Mammary epithelial cell (primary cell): ENCODE data around the gene CDH4.

Source experiments
- EZH2 ChIP-seq: IDR thresholded peaks from 2 replicates; pipeline ENCODE4 v1.6.1; 2012; ENCODE audit warnings: low read length, inconsistent platforms, borderline replicate concordance
- TF ChIP-seq, protein P1 (sequence below), 2 donors: IDR thresholded peaks in 1 of 2; conservative IDR thresholded peaks in 1 of 2; 2 replicates each; pipeline ENCODE4 v1.5.1; 2011 to 2012; ENCODE audit warnings: inconsistent platforms in 2 of 2, low read length in 2 of 2, mild to moderate bottlenecking in 2 of 2, control low read depth in 1 of 2, low read depth in 1 of 2; ENCODE audit not compliant: insufficient read depth in 1 of 2; ENCODE audit errors: extremely low read depth in 1 of 2

GRCh38 chr20:61556111-61556510 lies 304.1 kb downstream of the CDH4 start:
- TF ChIP-seq, protein P1, sequence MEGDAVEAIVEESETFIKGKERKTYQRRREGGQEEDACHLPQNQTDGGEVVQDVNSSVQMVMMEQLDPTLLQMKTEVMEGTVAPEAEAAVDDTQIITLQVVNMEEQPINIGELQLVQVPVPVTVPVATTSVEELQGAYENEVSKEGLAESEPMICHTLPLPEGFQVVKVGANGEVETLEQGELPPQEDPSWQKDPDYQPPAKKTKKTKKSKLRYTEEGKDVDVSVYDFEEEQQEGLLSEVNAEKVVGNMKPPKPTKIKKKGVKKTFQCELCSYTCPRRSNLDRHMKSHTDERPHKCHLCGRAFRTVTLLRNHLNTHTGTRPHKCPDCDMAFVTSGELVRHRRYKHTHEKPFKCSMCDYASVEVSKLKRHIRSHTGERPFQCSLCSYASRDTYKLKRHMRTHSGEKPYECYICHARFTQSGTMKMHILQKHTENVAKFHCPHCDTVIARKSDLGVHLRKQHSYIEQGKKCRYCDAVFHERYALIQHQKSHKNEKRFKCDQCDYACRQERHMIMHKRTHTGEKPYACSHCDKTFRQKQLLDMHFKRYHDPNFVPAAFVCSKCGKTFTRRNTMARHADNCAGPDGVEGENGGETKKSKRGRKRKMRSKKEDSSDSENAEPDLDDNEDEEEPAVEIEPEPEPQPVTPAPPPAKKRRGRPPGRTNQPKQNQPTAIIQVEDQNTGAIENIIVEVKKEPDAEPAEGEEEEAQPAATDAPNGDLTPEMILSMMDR (conservative IDR thresholded peaks at IDR 0.05 in 1 of 2, IDR thresholded peaks at IDR 0.05 in 1 of 2; ENCODE audit: extremely low read depth in 1 of 2, insufficient read depth in 1 of 2, low read depth in 1 of 2, low read length in 2 of 2), result no peak
- no peak for TF ChIP-seq EZH2
